ACC112 (cell line): ENCODE measurements around the gene NBPF1.
"Not testable (repeated sequence)": the region's sequence is repeated elsewhere in the genome, so short reads cannot be mapped to it uniquely, and the experiment has no call there.

Experiments used
- H2AFZ ChIP-seq: fragments of 200-600 bp; sonication (generic); one replicate; pipeline ENCODE4 v1.6.0; 2017; ENCODE audit warnings: antibody characterized with exemption, low read length; ENCODE audit not compliant: unreplicated experiment
- H3K27ac ChIP-seq: fragments of 200-600 bp; sonication (generic); 2 replicates; pipeline ENCODE4 v1.5.1; 2014; ENCODE audit warnings: low read depth, mild to moderate bottlenecking, antibody characterized with exemption, low read length, moderate library complexity
- H3K27me3 ChIP-seq: fragments of 200-600 bp; sonication (generic); 2 replicates; pipeline ENCODE4 v1.6.1; 2014; ENCODE audit warnings: mild to moderate bottlenecking, antibody characterized with exemption, low read length, moderate library complexity, mixed read lengths; ENCODE audit not compliant: insufficient read depth
- H3K36me3 ChIP-seq: fragments of 200-600 bp; sonication (generic); 2 replicates; pipeline ENCODE4 v1.6.1; 2016; ENCODE audit warnings: mild to moderate bottlenecking, antibody characterized with exemption, low read length, moderate library complexity, mixed read lengths; ENCODE audit not compliant: insufficient read depth
- H3K4me1 ChIP-seq: fragments of 200-600 bp; sonication (generic); one replicate; pipeline ENCODE4 v1.6.1; 2016; ENCODE audit warnings: low read length, mixed read lengths; ENCODE audit not compliant: insufficient read depth, unreplicated experiment, control insufficient read depth
- H3K4me3 ChIP-seq: fragments of 200-600 bp; sonication (generic); 2 replicates; pipeline ENCODE4 v1.5.1; 2014; ENCODE audit warnings: mild to moderate bottlenecking, low read depth, low read length
- H3K79me2 ChIP-seq: fragments of 200-600 bp; sonication (generic); one replicate; pipeline ENCODE4 v1.6.0; 2016; ENCODE audit warnings: low read length; ENCODE audit not compliant: control insufficient read depth, unreplicated experiment, insufficient read depth

The NBPF1 gene

GRCh38 chr1:16514107-16515055 is 99.0 kb downstream of the NBPF1 start, which contains the start of gene RNU1-1:
RNU1-1 (minus strand) TSS chr1:16514285.
- peak within 1 kb of the TSS; percentile 80 for H3K4me3 ChIP-seq
- peak within 1 kb of the TSS; percentile 89 for H2AFZ ChIP-seq
- not testable (repeated sequence) for H3K79me2 ChIP-seq, H3K36me3 ChIP-seq, H3K27me3 ChIP-seq, H3K4me1 ChIP-seq
- H3K27ac ChIP-seq = peak within 1 kb of the TSS; percentile 93

GRCh38 chr1:16513412-16514106 is 99.8 kb downstream of the NBPF1 start:
- H3K36me3 ChIP-seq, H2AFZ ChIP-seq, H3K4me3 ChIP-seq, H3K27me3 ChIP-seq, H3K27ac ChIP-seq, H3K4me1 ChIP-seq, H3K79me2 ChIP-seq: not testable (repeated sequence)

- H3K27me3 ChIP-seq, H2AFZ ChIP-seq, H3K27ac ChIP-seq, H3K4me3 ChIP-seq, H3K4me1 ChIP-seq, H3K79me2 ChIP-seq, H3K36me3 ChIP-seq: not testable (repeated sequence)
Observed at GRCh38 chr1:16512624-16513411, 100.5 kb downstream of the NBPF1 start.
